Measurements from ENCODE around the gene MSL1.

The MSL1 gene

GRCh38 chr17:40079545-40079944 lies 42.2 kb upstream of the MSL1 start:
- Histone ChIP-seq H3K9ac (ENCODE audit: low read length) (no peak overlapping the region), H3K9me3 (ENCODE audit: low read length) (no peaks in the 10 kb centered on the region)
- TF ChIP-seq CTCF (IDR thresholded peaks at IDR 0.05; ENCODE audit: low read length) (no peak), EZH2 (IDR thresholded peaks at IDR 0.05; ENCODE audit: borderline replicate concordance, low read length) (no peak)

GRCh38 chr17:40084477-40084876 lies 37.3 kb upstream of the MSL1 start:
- H3K9ac ChIP-seq (ENCODE audit: low read length): no peak overlapping the region
- no peak overlapping the region for H2AFZ ChIP-seq (ENCODE audit: low read length)
- no peaks in the 10 kb centered on the region for H3K36me3 ChIP-seq (ENCODE audit: insufficient read depth, low read length)
- H3K27me3 ChIP-seq (ENCODE audit: insufficient read depth, low read length): no peaks in the 10 kb centered on the region
- H3K4me1 ChIP-seq (ENCODE audit: insufficient read depth, low read length, severe bottlenecking): no peaks in the 10 kb centered on the region
- no peak overlapping the region for H3K4me3 ChIP-seq (ENCODE audit: low read depth, low read length, poor library complexity, severe bottlenecking)
- H4K20me1 ChIP-seq (ENCODE audit: insufficient read depth, low read length): no peaks in the 10 kb centered on the region
- H3K9me2 ChIP-seq (ENCODE audit: low read depth, low read length): no peaks in the 10 kb centered on the region
- no peaks in the 10 kb centered on the region for H3F3A ChIP-seq (ENCODE audit: insufficient read depth, low read length)
- no peak overlapping the region for H3K4me2 ChIP-seq (ENCODE audit: low read length)
- TF ChIP-seq EZH2 (IDR thresholded peaks at IDR 0.05; ENCODE audit: borderline replicate concordance, low read length): no peak
- no peak for TF ChIP-seq CTCF (IDR thresholded peaks at IDR 0.05; ENCODE audit: low read length)
- H3K79me2 ChIP-seq (ENCODE audit: insufficient read depth, low read length): no peaks in the 10 kb centered on the region
- H3K27ac ChIP-seq (ENCODE audit: low read depth, low read length, poor library complexity, severe bottlenecking): no peak overlapping the region
- H3K9me3 ChIP-seq (ENCODE audit: low read length): no peaks in the 10 kb centered on the region

More at GRCh38 chr17:40079545-40079944, 42.2 kb upstream of the MSL1 start:
- H3K4me2 ChIP-seq (ENCODE audit: low read length): no peak overlapping the region
- H3K27ac ChIP-seq (ENCODE audit: low read depth, low read length, poor library complexity, severe bottlenecking): no peak overlapping the region
- H3F3A ChIP-seq (ENCODE audit: insufficient read depth, low read length): no peaks in the 10 kb centered on the region
- no peaks in the 10 kb centered on the region; the same call in 1 of the 2 replicates for H3K36me3 ChIP-seq (ENCODE audit: insufficient read depth, low read length)
- no peak overlapping the region for H2AFZ ChIP-seq (ENCODE audit: low read length)
- H3K9me2 ChIP-seq (ENCODE audit: low read depth, low read length): no peaks in the 10 kb centered on the region
- no peak overlapping the region for H3K4me3 ChIP-seq (ENCODE audit: low read depth, low read length, poor library complexity, severe bottlenecking)
- H3K79me2 ChIP-seq (ENCODE audit: insufficient read depth, low read length): no peaks in the 10 kb centered on the region
- H3K4me1 ChIP-seq (ENCODE audit: insufficient read depth, low read length, severe bottlenecking): peaks cover 12% of the 10 kb centered on the region
- H4K20me1 ChIP-seq (ENCODE audit: insufficient read depth, low read length): no peaks in the 10 kb centered on the region
- H3K27me3 ChIP-seq (ENCODE audit: insufficient read depth, low read length): no peaks in the 10 kb centered on the region

- H2AFZ ChIP-seq (ENCODE audit: low read length): no peak overlapping the region
- no peak overlapping the region for H3K4me3 ChIP-seq (ENCODE audit: low read depth, low read length, poor library complexity, severe bottlenecking)
- H3K27me3 ChIP-seq (ENCODE audit: insufficient read depth, low read length): no peaks in the 10 kb centered on the region
- TF ChIP-seq EZH2 (IDR thresholded peaks at IDR 0.05; ENCODE audit: borderline replicate concordance, low read length) (no peak), CTCF (IDR thresholded peaks at IDR 0.05; ENCODE audit: low read length) (peak; percentile 94)
- no peaks in the 10 kb centered on the region for H4K20me1 ChIP-seq (ENCODE audit: insufficient read depth, low read length)
- H3K9me3 ChIP-seq (ENCODE audit: low read length): no peaks in the 10 kb centered on the region
- H3K4me2 ChIP-seq (ENCODE audit: low read length): no peak overlapping the region
- no peaks in the 10 kb centered on the region for H3K9me2 ChIP-seq (ENCODE audit: low read depth, low read length)
- no peaks in the 10 kb centered on the region for H3K4me1 ChIP-seq (ENCODE audit: insufficient read depth, low read length, severe bottlenecking)
- H3F3A ChIP-seq (ENCODE audit: insufficient read depth, low read length): no peaks in the 10 kb centered on the region
- no peaks in the 10 kb centered on the region for H3K36me3 ChIP-seq (ENCODE audit: insufficient read depth, low read length)
- no peak overlapping the region for H3K9ac ChIP-seq (ENCODE audit: low read length)
- H3K27ac ChIP-seq (ENCODE audit: low read depth, low read length, poor library complexity, severe bottlenecking): no peak overlapping the region
- no peaks in the 10 kb centered on the region for H3K79me2 ChIP-seq (ENCODE audit: insufficient read depth, low read length)
Observed at GRCh38 chr17:40086150-40087044, 35.4 kb upstream of the MSL1 start.
